ENCODE results near the gene SLC44A4.

Gene SLC44A4

GRCh38 chr6:31896856-31897611 is 18.2 kb upstream of the SLC44A4 start (continued):
- TF ChIP-seq ZBTB10 (tag by site-specific recombination; IDR thresholded peaks at IDR 0.05) = peak; percentile 26; the same call in 1 of the 2 replicates

GRCh38 chr6:31896493-31896855 is 17.7 kb upstream of the SLC44A4 start:
- CTCF ChIA-PET = interaction anchor here (0.6 to 3.4 kb wide), 3 partner anchors 55 to 238 kb away, joined by 3 to 16 read pairs (median 4); no protein-coding TSS in a partner anchor
- H3K27ac ChIP-seq (ENCODE audit: extremely low read depth, low read depth, low read length) = peak overlapping the region; percentile 65
- POLR2A ChIA-PET = interaction anchor here (0.9 to 1.1 kb wide), 2 partner anchors 51 to 69 kb away, joined by 3 to 4 read pairs; partner anchors contain the start of gene HSPA1B

GRCh38 chr6:31892821-31893220 is 14.0 kb upstream of the SLC44A4 start:
- POLR2A ChIA-PET = no interaction called here
- Histone ChIP-seq H3K36me3 (ENCODE audit: control insufficient read depth in 2 of 2, insufficient read depth in 1 of 2, low read length in 2 of 2) (peaks cover 49 to 72% of the 10 kb centered on the region in 2 experiments), H3K4me3 (ENCODE audit: low read depth, low read length) (no peak overlapping the region), H3K9me3 (ENCODE audit: control insufficient read depth, insufficient read depth, low read depth, low read length) (no peaks in the 10 kb centered on the region), H3K4me1 (ENCODE audit: control insufficient read depth, insufficient read depth, low read length) (no peaks in the 10 kb centered on the region), H3K27ac (ENCODE audit: extremely low read depth, low read depth, low read length) (no peak overlapping the region)
- CTCF ChIA-PET = no interaction called here
- TF ChIP-seq ZNF580 (tag by site-specific recombination; IDR thresholded peaks at IDR 0.05) (no peak), ZNF354C (tag by site-specific recombination; IDR thresholded peaks at IDR 0.05; ENCODE audit: borderline replicate concordance, low read depth) (no peak), ZNF19 (tag by site-specific recombination; IDR thresholded peaks at IDR 0.05; ENCODE audit: low read depth) (no peak), ZNF311 (tag by site-specific recombination; IDR thresholded peaks at IDR 0.05; ENCODE audit: borderline replicate concordance) (no peak)

More at GRCh38 chr6:31896493-31896855, 17.7 kb upstream of the SLC44A4 start:
- no peaks in the 10 kb centered on the region for H3K9me3 ChIP-seq (ENCODE audit: control insufficient read depth, insufficient read depth, low read depth, low read length)
- peaks cover 6% of the 10 kb centered on the region for H3K4me1 ChIP-seq (ENCODE audit: control insufficient read depth, insufficient read depth, low read length)
- H3K4me3 ChIP-seq (ENCODE audit: low read depth, low read length) = peak overlapping the region; percentile 94
- TF ChIP-seq RBAK (tag by site-specific recombination; IDR thresholded peaks at IDR 0.05) (no peak), ZIC2 (tag by site-specific recombination; IDR thresholded peaks at IDR 0.05) (0 out of 2 replicates have a peak, but pooled peaks have one; percentile 6)
- H3K36me3 ChIP-seq (ENCODE audit: control insufficient read depth in 2 of 2, insufficient read depth in 1 of 2, low read length in 2 of 2) = peaks cover 37 to 48% of the 10 kb centered on the region in 2 experiments

GRCh38 chr6:31889331-31889972 is 10.7 kb upstream of the SLC44A4 start:
- ChIA-PET CTCF (interaction anchor here (0.5 to 4.6 kb wide), 27 partner anchors 9 to 1186 kb away, joined by 3 to 53 read pairs (median 4); partner anchors contain the start of genes ATP6V1G2, C6orf47, EHMT2 and LY6G5C), POLR2A (interaction anchor here (0.7 to 2.6 kb wide), 5 partner anchors 26 to 236 kb away, joined by 3 to 13 read pairs (median 5); partner anchors contain the start of genes LSM2 and NEU1)
- H3K4me1 ChIP-seq (ENCODE audit: control insufficient read depth, insufficient read depth, low read length) = no peaks in the 10 kb centered on the region
- TF ChIP-seq ZNF138 (tag by site-specific recombination; IDR thresholded peaks at IDR 0.05; ENCODE audit: borderline replicate concordance) = no peak
- 0 out of 2 replicates have a peak, but pooled peaks have one; percentile 20 for TF ChIP-seq EGR2 (tag by site-specific recombination; IDR thresholded peaks at IDR 0.05; ENCODE audit: low read depth)
- TF ChIP-seq ZNF146 (tag by site-specific recombination; IDR thresholded peaks at IDR 0.05) = peak; percentile 97
- TF ChIP-seq ZNF513 (tag by site-specific recombination; IDR thresholded peaks at IDR 0.05) = peak; percentile 100
- H3K27ac ChIP-seq (ENCODE audit: extremely low read depth, low read depth, low read length) = no peak overlapping the region
- no peaks in the 10 kb centered on the region for H3K9me3 ChIP-seq (ENCODE audit: control insufficient read depth, insufficient read depth, low read depth, low read length)
- no peak overlapping the region for H3K4me3 ChIP-seq (ENCODE audit: low read depth, low read length)
- H3K36me3 ChIP-seq (ENCODE audit: control insufficient read depth in 2 of 2, insufficient read depth in 1 of 2, low read length in 2 of 2) = peaks cover 53 to 86% of the 10 kb centered on the region in 2 experiments
